OCI-LY3 (cell line): ENCODE data around the gene FAF2.

Source experiments
- EZH2phosphoT487 ChIP-seq: fragments of 200-600 bp; shearing (Covaris generic); IDR thresholded peaks from 2 replicates; pipeline ENCODE4 v1.6.1; 2018; ENCODE audit warnings: antibody characterized with exemption, mixed run types, low read depth
- TF ChIP-seq, protein P1 (sequence below): fragments of 200-600, 300-600 bp; sonication (generic); IDR thresholded peaks from 2 replicates; pipeline ENCODE4 v1.5.1; 2014; ENCODE audit warnings: antibody characterized with exemption, low read length, low read depth

- TF ChIP-seq, protein P1, sequence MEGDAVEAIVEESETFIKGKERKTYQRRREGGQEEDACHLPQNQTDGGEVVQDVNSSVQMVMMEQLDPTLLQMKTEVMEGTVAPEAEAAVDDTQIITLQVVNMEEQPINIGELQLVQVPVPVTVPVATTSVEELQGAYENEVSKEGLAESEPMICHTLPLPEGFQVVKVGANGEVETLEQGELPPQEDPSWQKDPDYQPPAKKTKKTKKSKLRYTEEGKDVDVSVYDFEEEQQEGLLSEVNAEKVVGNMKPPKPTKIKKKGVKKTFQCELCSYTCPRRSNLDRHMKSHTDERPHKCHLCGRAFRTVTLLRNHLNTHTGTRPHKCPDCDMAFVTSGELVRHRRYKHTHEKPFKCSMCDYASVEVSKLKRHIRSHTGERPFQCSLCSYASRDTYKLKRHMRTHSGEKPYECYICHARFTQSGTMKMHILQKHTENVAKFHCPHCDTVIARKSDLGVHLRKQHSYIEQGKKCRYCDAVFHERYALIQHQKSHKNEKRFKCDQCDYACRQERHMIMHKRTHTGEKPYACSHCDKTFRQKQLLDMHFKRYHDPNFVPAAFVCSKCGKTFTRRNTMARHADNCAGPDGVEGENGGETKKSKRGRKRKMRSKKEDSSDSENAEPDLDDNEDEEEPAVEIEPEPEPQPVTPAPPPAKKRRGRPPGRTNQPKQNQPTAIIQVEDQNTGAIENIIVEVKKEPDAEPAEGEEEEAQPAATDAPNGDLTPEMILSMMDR = no peak
- TF ChIP-seq EZH2phosphoT487 = no peak
These were observed 46.6 kb upstream of the FAF2 start for GRCh38 chr5:176401281-176402205.
